Colonic mucosa (tissue), 4 donors: ENCODE data around the gene FOXL1. TPM values are rescaled to one million over a fixed set of nuclear protein-coding genes. Genes with fewer than 3 reads are reported as not detected.
"Not testable (repeated sequence)": the region's sequence is repeated elsewhere in the genome, so short reads cannot be mapped to it uniquely, and the experiment has no call there.

Experiments
- DNase-seq: peaks from one replicate; pipeline ENCODE4 v3.0.0-alpha.2; 2020
- H3K27ac ChIP-seq: fragments of 200-600 bp; one replicate; pipeline ENCODE4 v1.8.0; 2021
- H3K27me3 ChIP-seq: fragments of 200-600 bp; one replicate; pipeline ENCODE4 v1.8.0; 2021
- H3K36me3 ChIP-seq: fragments of 200-600 bp; one replicate; pipeline ENCODE4 v1.8.0; 2021
- H3K4me1 ChIP-seq: fragments of 200-600 bp; one replicate; pipeline ENCODE4 v1.8.0; 2021; ENCODE audit warnings: mild to moderate bottlenecking
- H3K4me3 ChIP-seq: fragments of 200-600 bp; one replicate; pipeline ENCODE4 v1.8.0; 2021
- H3K9ac ChIP-seq, 2 donors: one replicate each; pipeline ENCODE4 v1.7.0; 2013; ENCODE audit warnings: control low read depth in 2 of 2, low read depth in 2 of 2, low read length in 2 of 2
- H3K9me3 ChIP-seq: fragments of 200-600 bp; one replicate; pipeline ENCODE4 v1.8.0; 2021
- intact Hi-C: fragments of 100-400 bp; cut with DNase I; formaldehyde crosslinking; loops from one replicate; pipeline ENCODE4 v1.14.1; 2022
- total RNA-seq, 2 donors: library from RNA; stranded (reverse); fragmentation: NEBNext Ultra II Directional in 1 of 2; extraction: Animal tissue kit (Norgen Biotek cat#: 25700) in 1 of 2; gene quantifications; one replicate each; pipeline ENCODE4 v1.2.1, GENCODE V29; 2021
- TF ChIP-seq, protein P1 (sequence below): fragments of 200-600 bp; IDR thresholded peaks from one replicate; pipeline ENCODE4 v1.8.0; 2022; ENCODE audit warnings: antibody characterized with exemption, mild to moderate bottlenecking
- donor health status: healthy.
- donor health status: DM: no; HTN: no; CAD: no.
- donor health status: DM: no; HTN: no; CAD: no.

The FOXL1 gene
- total RNA-seq, 2 donors from 2014 or later: 2.5 to 3.2 TPM

DNA sequence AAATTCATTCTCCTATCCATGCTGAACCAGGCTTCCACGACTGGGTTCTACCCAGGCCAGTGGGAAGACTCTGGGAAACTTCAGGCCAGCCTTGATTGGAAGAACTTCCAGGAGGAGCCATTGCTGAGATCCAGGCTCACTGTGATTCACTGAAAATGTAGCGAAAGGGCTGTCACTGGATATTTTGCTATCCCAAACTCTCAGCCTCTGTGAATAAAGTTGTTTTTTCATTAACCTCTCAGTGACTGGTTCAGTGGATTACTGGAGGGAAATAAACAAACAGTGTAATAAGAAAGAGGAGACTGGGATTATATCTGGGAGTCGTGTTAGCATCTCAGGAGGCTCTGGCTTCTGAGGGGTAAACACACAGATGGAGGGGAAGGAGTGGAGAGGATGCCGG is 3.1 kb downstream of the FOXL1 start:
- Histone ChIP-seq H3K9me3 (no peaks in the 10 kb centered on the region), H3K4me1 (peaks cover 2% of the 10 kb centered on the region), H3K4me3 (no peak overlapping the region), H3K27ac (no peak overlapping the region), H3K36me3 (no peaks in the 10 kb centered on the region), H3K9ac (no peak overlapping the region), H3K27me3 (peaks cover 36% of the 10 kb centered on the region)
- intact Hi-C loops: no loop called here
- TF ChIP-seq, protein P1, sequence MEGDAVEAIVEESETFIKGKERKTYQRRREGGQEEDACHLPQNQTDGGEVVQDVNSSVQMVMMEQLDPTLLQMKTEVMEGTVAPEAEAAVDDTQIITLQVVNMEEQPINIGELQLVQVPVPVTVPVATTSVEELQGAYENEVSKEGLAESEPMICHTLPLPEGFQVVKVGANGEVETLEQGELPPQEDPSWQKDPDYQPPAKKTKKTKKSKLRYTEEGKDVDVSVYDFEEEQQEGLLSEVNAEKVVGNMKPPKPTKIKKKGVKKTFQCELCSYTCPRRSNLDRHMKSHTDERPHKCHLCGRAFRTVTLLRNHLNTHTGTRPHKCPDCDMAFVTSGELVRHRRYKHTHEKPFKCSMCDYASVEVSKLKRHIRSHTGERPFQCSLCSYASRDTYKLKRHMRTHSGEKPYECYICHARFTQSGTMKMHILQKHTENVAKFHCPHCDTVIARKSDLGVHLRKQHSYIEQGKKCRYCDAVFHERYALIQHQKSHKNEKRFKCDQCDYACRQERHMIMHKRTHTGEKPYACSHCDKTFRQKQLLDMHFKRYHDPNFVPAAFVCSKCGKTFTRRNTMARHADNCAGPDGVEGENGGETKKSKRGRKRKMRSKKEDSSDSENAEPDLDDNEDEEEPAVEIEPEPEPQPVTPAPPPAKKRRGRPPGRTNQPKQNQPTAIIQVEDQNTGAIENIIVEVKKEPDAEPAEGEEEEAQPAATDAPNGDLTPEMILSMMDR: no peak
- DNase-seq: no peak

DNA sequence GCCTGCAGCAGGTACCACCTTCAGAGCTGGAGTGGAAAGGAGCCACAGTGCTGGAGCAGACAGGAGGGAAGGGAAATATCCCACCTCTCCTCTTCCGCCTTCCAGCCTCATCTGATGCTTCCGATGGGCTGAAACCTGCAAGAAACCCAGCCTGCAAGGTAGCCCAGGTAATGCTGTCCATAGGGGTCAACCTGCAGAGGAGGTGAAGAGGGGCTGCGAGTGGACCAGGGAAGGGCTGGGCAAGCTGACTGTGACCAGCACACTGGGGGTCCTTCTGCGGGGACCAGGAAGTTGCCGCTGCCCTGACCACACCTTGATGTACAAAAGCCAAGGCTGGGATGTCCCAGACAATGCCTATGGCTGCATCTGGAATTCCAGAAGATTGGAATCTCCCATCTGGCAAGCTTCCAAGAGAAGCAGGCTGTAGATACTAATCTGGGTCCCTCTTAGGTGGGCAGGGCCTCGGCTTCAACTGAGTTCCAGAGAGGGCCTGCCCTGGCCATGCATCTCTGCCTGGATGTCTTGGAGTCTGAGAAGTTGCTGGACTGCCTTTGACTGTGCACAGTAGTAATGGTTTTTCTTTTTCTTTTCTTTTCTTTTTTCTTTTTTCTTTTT is 5.8 kb downstream of the FOXL1 start:
- no peaks in the 10 kb centered on the region for H3K4me1 ChIP-seq
- H3K27me3 ChIP-seq: peaks cover 12% of the 10 kb centered on the region
- H3K9me3 ChIP-seq: no peaks in the 10 kb centered on the region
- H3K4me3 ChIP-seq: no peak overlapping the region
- H3K9ac ChIP-seq: no peak overlapping the region
- intact Hi-C loops: no loop called here
- TF ChIP-seq, protein P1: no peak
- H3K27ac ChIP-seq: no peak overlapping the region
- no peaks in the 10 kb centered on the region for H3K36me3 ChIP-seq
- DNase-seq: no peak

DNA sequence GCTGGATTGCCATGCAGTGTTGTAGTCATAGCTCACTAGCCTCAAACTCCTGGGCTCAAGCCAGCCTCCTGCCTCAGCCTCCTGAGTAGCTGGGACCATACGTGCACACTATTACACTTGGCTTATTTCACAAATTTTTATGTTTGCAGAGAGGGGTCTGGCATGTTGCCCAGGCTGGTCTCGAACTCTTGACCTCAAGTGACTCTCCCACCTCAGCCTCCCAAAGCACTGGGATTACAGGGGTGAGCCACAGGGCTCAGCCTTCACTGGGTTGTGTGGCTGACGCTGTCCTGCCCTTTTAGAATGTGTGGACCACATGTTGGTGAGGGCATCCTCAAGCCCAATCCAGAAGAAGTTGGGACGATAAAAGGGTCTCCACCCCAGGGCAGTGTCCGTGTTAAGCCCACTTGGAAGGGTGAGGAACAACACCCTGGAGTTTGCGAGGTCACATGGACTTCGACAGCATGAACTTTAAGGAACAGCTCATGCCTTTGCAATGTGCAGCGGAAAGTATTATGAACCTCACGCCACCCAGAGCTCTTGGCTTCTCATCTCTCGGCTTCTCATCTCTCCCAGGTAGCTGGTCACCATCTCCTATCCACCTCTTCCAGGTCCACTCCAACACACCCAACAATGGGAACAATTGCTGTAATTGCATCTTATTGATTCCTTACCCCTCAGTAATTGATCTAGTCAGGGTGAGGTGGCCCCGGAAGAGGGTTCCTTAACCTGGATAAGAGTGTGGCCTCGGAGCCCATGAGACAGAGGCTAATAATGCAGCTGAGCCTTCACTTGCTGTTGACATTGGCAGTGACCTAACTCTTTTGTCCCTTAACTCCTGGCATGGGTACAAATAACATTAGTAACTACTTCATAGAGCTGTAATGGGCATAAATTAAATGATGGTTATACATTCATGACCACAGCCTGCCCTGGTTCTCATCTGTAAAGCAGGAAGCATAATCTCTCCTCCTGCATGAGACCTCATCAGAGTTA is 6.7 kb downstream of the FOXL1 start:
- Histone ChIP-seq H3K27ac (no peak overlapping the region), H3K4me3 (no peak overlapping the region), H3K27me3 (peaks cover 4% of the 10 kb centered on the region), H3K9ac (no peak overlapping the region), H3K4me1 (no peaks in the 10 kb centered on the region), H3K9me3 (no peaks in the 10 kb centered on the region), H3K36me3 (no peaks in the 10 kb centered on the region)
- TF ChIP-seq, protein P1: no peak
- intact Hi-C loops: no loop called here
- no peak for DNase-seq

DNA sequence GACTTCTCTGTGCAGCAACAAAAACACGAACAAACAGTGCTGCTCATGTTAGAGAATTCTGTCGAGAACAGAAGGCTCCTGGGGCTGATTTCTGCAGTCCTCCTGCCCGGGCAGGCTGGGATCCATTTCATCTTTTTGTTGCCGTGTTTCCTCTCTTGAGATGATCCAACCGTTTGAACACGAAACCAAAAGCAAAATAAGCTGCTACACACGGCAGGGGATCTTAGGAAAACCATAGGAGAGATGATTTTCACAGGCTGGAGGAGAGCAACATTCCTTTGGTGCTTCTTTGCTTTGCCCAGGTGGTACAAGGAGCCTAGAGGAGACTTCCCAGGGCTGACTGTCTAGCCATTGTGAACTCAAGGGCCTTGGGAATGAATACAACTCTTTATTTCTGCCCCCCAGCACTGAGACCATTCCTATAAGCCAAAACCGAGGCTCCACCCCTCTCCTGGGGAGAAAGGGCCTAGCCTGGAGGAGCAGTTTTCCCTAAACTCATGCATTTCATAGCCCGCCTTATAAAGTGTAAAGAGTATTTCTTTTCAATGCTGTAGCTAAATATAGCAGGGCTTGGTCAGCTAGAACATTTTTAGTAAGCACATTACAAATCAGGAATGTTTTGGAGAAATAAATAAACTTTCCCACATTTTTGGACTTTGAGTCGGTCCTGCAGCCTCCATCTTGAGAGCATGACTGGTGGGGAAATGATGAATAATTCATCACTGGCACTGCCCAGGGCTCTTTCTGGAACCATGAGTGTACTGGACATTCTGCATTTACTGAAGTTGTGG is 7.7 kb downstream of the FOXL1 start:
- H3K27me3 ChIP-seq: no peaks in the 10 kb centered on the region
- no peaks in the 10 kb centered on the region for H3K4me1 ChIP-seq
- intact Hi-C loops: no loop called here
- TF ChIP-seq, protein P1: no peak
- no peak overlapping the region for H3K4me3 ChIP-seq
- no peak overlapping the region for H3K27ac ChIP-seq
- DNase-seq: no peak
- H3K9ac ChIP-seq: no peak overlapping the region
- H3K36me3 ChIP-seq: no peaks in the 10 kb centered on the region
- no peaks in the 10 kb centered on the region for H3K9me3 ChIP-seq

DNA sequence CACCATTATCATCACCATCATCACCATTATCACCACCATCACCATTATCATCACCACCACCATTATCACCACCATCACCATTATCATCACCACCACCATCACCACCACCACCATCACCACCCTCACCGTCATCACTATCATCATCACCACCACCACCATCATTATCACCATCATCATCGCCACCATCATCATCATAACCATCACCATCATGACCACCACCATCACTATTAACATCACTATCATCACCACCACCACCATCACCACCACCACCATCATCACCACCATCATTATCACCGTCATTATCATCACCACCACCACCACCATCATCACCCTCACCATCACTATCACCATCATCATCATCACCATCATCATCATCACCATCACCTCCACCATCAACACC is 9.1 kb downstream of the FOXL1 start:
- TF ChIP-seq, protein P1: no peak
- H3K4me3 ChIP-seq: no peak overlapping the region
- H3K9me3 ChIP-seq: no peaks in the 10 kb centered on the region
- H3K27ac ChIP-seq: no peak overlapping the region
- DNase-seq: no peak
- H3K27me3 ChIP-seq: peaks cover 2% of the 10 kb centered on the region
- no peaks in the 10 kb centered on the region for H3K36me3 ChIP-seq
- intact Hi-C loops: no loop called here
- H3K9ac ChIP-seq: no peak overlapping the region
- no peaks in the 10 kb centered on the region for H3K4me1 ChIP-seq

DNA sequence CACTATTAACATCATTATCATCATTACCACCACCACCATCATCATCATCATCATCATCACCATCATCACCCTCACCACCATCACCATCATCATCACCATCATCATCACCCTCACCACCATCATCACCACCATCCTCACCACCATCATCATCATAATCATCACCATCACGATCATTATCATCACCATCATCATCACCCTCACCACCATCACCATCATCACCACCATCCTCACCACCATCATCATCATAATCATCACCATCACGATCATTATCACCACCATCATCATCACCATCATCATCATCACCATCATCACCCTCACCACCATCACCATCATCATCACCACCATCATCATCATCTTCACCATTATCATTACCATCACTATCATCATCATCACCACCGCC is 9.6 kb downstream of the FOXL1 start:
- H3K9me3 ChIP-seq, H3K36me3 ChIP-seq, H3K4me1 ChIP-seq, H3K27ac ChIP-seq, DNase-seq, H3K27me3 ChIP-seq, H3K9ac ChIP-seq, H3K4me3 ChIP-seq, intact Hi-C loops: not testable (repeated sequence)
